ENCODE measurements around the gene FANCB. TPM values are rescaled to one million over a fixed set of nuclear protein-coding genes. Genes with fewer than 3 reads are reported as not detected.

FANCB gene
- total and polyA plus RNA-seq, 2 donors (not counting 3 experiments of a cell fraction or from before 2014, with no cell fraction given), result 1.3 to 6.6 TPM

- Histone ChIP-seq H3K9ac (replicated peaks; ENCODE audit: extremely low read depth, insufficient read depth, low read length) (no peak overlapping the region), H2AFZ (ENCODE audit: low read depth, low read length) (no peak overlapping the region), H3K9me1 (replicated peaks; ENCODE audit: control insufficient read depth, extremely low read depth, insufficient read depth, low read length) (no peaks in the 10 kb centered on the region), H4K20me1 (replicated peaks; ENCODE audit: control insufficient read depth, extremely low read depth, insufficient read depth, low read length) (no peaks in the 10 kb centered on the region), H3K27me3 (ENCODE audit: control insufficient read depth in 2 of 2, insufficient read depth in 2 of 2, low read length in 2 of 2) (no peaks in the 10 kb centered on the region), H3K27ac (ENCODE audit: insufficient read depth, low read depth, low read length) (no peak overlapping the region), H3K4me1 (ENCODE audit: control insufficient read depth, extremely low read depth, insufficient read depth, low read length) (peaks cover 9% of the 10 kb centered on the region), H3K4me2 (ENCODE audit: insufficient read depth, low read length) (no peak overlapping the region), H3K9me3 (replicated peaks; ENCODE audit: control insufficient read depth, insufficient read depth, low read length) (no peaks in the 10 kb centered on the region), H3K4me3 (replicated peaks in 1 of 3; ENCODE audit: insufficient read depth in 1 of 3, low read depth in 1 of 3, low read length in 3 of 3) (no peak overlapping the region), H3K79me2 (ENCODE audit: control insufficient read depth, insufficient read depth, low read length) (peaks cover 3% of the 10 kb centered on the region), H3K36me3 (ENCODE audit: control insufficient read depth in 2 of 2, extremely low read depth in 1 of 2, insufficient read depth in 2 of 2, low read length in 2 of 2) (no peaks in the 10 kb centered on the region)
- no TSS peak for BruUV-seq (replicated peaks)
- ChIA-PET POLR2A (interaction anchor here (0.6 kb wide), 1 partner anchor 9 kb away, joined by 4 read pairs; no protein-coding TSS in a partner anchor), CTCF (no interaction called here)
- TF ChIP-seq POLR2AphosphoS5 (IDR thresholded peaks at IDR 0.05; ENCODE audit: insufficient read depth, low read depth, low read length) (no peak), JUN (IDR thresholded peaks at IDR 0.05; ENCODE audit: borderline replicate concordance, insufficient read depth, insufficient read length, low read depth) (no peak), MYC (IDR thresholded peaks at IDR 0.05; ENCODE audit: low read depth, low read length) (no peak), GATA2 (IDR thresholded peaks at IDR 0.05; ENCODE audit: insufficient read depth, insufficient read length, low read depth, low read length) (no peak), POLR2A (IDR thresholded peaks at IDR 0.05; ENCODE audit: low read depth, low read length) (no peak), FOS (IDR thresholded peaks at IDR 0.05; ENCODE audit: borderline replicate concordance, insufficient read depth, low read length) (no peak), EZH2 (IDR thresholded peaks at IDR 0.05; ENCODE audit: borderline replicate concordance, low read depth, low read length, severe bottlenecking) (no peak)
- TF ChIP-seq, protein P1, sequence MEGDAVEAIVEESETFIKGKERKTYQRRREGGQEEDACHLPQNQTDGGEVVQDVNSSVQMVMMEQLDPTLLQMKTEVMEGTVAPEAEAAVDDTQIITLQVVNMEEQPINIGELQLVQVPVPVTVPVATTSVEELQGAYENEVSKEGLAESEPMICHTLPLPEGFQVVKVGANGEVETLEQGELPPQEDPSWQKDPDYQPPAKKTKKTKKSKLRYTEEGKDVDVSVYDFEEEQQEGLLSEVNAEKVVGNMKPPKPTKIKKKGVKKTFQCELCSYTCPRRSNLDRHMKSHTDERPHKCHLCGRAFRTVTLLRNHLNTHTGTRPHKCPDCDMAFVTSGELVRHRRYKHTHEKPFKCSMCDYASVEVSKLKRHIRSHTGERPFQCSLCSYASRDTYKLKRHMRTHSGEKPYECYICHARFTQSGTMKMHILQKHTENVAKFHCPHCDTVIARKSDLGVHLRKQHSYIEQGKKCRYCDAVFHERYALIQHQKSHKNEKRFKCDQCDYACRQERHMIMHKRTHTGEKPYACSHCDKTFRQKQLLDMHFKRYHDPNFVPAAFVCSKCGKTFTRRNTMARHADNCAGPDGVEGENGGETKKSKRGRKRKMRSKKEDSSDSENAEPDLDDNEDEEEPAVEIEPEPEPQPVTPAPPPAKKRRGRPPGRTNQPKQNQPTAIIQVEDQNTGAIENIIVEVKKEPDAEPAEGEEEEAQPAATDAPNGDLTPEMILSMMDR (IDR thresholded peaks at IDR 0.05; ENCODE audit: extremely low read depth in 1 of 2, insufficient read depth in 1 of 2, low read depth in 1 of 2, low read length in 2 of 2), result no peak
- TF ChIP-seq, protein P2, sequence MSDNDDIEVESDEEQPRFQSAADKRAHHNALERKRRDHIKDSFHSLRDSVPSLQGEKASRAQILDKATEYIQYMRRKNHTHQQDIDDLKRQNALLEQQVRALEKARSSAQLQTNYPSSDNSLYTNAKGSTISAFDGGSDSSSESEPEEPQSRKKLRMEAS (IDR thresholded peaks at IDR 0.05; ENCODE audit: insufficient read depth, insufficient read length), result no peak
- dilution Hi-C loops (cut with MboI; ENCODE audit: extremely low pct_ligation_motif_present, low sequenced_read_pairs) (no loop called here), intact Hi-C loops (cut with micrococcal nuclease) (no loop called here)
- no peak for FAIRE-seq
- no peak for DNase-seq (ENCODE audit: low read depth, low spot score)
Measured at GRCh38 chrX:14896273-14896672, 23.4 kb upstream of the FANCB start.
